Ovary (tissue), 3 donors: ENCODE data around the gene COX10.

Experiments
- CTCF ChIP-seq, 3 donors: fragments of 450-650 bp in 2 of 3; fragments of 200-600 bp in 1 of 3; IDR thresholded peaks; one replicate each; pipeline versions ENCODE4 v1.5.1 to v1.8.0; 2016 to 2022; ENCODE audit warnings: antibody characterized with exemption in 3 of 3, mild to moderate bottlenecking in 1 of 3
- EP300 ChIP-seq: sonication (generic); formaldehyde crosslinking; IDR thresholded peaks from one replicate; pipeline ENCODE4 v1.6.1; 2017; ENCODE audit warnings: antibody characterized with exemption
- POLR2A ChIP-seq: fragments of 450-650 bp; IDR thresholded peaks from one replicate; pipeline ENCODE4 v1.6.1; 2017; ENCODE audit warnings: antibody characterized with exemption, mild to moderate bottlenecking, moderate library complexity
- donor health status: DM: no; HTN: no; CAD: no.

GRCh38 chr17:14150619-14151018, 81.3 kb downstream of the COX10 start:
- TF ChIP-seq CTCF (IDR thresholded peaks at IDR 0.05) (no peak), EP300 (no peak), POLR2A (no peak)
